Activated naive CD4-positive, alpha-beta T cell treated with anti-CD3 and anti-CD28 coated beads, Interleukin-2, amount 50 U/mL, for 16 hours (primary cell): ENCODE measurements around the gene RAB17.
"Not testable (repeated sequence)": the region's sequence is repeated elsewhere in the genome, so short reads cannot be mapped to it uniquely, and the experiment has no call there.

Source experiments
- DNase-seq: peaks from one replicate; pipeline ENCODE4 v3.0.0-alpha.2; 2020

RAB17 gene

DNA sequence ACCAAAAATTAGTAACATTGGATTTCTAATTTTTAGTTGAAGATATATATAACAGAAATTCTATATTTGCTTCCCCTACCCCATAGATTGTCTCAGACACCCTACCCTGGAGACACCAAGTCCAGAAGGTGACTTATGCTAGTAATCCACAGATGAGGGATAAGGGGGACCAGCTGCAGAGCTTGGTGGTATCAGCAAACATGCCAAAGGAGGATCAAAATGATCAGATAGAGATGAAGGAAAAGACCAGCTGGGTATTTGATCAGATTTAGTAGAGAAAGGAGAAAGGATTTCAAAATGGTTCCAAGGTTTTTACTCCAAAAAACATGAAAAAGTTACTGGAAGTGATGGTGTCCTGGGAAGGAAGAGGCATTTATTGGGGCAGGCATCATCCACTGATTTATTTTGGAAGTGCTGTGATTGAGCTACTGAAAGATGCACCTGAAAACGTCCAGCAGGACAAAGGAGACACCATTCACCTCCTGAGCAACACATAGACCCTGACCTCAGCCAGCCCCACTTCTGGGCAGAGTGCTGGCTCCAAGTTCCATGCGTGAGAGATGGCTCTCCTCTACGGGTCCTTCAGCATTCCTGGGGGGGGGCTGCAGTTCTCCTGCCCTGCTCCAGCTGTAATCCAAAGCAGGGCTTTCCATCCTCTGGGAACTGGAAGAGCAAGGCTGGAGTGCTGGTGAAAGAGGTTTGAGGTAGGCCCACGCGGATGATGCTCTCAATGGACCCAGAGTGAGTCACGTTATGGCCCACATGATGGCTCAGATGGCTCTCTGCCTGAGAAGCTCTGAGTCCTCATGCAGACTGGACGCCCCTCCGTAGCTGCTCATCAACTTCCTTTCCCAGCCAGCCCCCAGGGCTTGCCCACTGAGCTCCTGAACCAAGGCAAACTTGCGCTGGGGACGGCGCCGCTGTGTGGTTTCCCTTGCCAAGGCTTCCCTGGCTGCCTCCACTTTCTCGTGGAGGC lies 33.2 kb upstream of the RAB17 start:
- no peak for DNase-seq

DNA sequence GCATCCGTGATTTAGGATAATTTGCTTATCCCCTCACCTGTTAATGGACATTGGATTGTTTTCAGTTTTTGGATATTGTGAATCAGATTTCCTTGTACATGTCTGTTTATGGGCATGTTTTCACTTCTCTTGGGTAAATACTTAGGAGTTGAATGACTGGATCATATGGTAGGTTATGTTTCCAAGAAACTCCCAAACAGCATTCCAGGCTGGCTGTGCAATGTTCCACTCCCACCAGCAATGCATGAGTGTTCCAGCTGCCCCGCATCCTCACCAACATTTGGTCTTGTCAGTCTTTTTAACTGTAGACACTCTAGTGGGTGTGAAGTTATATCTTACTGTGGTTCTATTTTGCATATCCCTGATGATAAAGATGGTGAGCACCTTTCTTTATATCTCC lies 27.9 kb upstream of the RAB17 start:
- no peak for DNase-seq

DNA sequence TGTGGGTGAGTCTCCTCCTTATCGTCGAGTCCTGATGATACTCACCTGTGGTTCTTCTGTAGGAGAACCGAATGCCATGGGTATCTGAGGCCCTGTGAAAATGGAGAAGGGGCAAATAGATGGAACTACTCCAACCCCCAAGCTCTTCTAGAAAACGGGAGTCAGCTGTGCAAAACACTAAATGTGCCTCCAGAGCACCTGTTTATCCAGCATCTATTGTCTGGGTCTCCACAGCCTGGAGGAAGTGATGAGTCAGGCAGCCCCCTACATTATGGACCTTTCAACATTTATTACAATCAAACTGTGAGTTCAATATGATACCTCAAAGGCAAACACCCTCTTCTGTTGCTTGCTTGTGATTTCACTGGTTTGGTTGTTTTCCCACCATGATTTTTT lies 27.1 kb upstream of the RAB17 start:
- no peak for DNase-seq

DNA sequence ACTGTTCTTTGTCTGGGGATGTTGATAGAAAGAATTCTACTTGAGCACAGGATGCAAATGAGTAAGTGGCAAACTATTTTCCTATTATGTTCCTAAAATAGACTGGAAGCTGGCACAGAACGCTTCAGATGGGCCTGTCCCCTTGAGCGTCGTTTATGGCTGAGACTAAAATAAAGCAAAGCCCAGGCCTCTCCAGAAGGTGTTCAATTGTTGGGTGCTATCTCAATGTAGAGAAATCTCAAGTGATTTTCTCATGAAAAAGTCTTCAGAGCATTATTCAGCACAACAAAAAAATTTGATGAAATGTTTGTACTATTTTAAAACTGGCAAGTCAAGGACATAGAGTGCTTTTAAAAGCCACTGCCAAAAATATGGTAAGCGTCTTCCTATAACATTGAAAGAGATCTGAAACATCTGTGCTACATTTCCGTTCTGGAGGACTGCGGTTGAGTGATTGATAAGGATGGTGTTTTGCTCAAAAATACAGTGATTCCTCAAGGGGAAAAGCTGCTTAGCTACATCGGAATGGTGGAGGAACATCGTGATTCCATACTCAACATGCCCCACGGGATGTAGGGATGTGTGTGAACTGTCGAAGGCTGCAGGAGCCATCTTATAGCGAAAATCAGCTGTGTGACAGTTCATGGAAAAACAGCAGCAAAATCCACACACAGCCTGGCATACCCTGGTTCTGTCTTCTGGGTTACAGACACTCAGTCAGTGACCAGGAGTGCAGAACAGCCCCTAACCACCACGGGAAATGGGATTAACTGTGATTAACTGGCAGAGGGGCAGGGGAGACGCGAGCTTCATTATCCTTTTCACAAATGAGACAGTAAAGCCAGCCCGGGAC lies 26.4 kb upstream of the RAB17 start:
- no peak for DNase-seq

DNA sequence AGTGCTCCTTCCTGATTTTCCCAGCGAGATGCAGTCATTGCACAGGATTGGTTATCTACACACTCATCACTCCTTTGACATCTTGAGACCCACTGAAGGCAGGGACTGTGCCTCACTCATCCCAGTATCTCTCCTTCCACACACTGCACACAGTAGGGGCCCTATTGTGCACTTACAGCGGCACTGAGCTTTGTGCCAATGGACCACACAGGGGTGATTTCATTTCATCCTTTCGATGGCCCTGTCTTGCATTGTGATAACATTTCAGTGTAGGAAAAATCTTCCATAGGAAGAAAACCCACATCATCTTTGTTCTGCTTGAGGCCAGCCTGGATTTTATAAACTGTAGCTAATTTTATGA lies 25.8 kb upstream of the RAB17 start:
- no peak for DNase-seq

DNA sequence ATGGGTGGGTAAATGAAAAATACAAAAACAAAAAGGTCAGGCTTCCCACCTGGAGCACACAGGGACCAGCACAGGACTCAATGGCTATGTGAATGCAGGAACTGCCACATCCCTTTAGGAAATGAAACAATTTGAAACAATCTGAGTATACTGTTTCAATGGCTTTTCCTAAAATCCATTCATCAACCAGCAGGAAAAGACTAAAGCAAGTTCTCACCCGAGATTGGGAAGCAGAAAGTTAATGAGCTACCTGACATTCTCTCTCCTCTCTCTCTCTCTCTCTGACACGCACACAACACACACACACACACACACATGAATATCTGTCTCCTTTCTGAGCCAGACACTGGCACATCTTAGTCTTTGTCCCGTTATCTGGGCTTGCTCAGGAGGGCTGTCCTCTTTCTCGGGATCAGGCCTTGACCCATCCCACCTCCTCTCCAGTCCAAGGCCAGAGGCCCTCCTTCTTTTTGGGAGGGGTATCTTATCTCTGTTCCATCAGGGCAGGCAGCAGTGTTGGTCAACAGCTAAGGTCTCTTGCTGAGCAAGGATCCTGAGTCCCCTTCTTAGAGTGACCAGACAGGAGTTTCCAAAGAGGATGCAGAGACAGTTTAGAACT lies 25.2 kb upstream of the RAB17 start:
- DNase-seq: no peak

DNA sequence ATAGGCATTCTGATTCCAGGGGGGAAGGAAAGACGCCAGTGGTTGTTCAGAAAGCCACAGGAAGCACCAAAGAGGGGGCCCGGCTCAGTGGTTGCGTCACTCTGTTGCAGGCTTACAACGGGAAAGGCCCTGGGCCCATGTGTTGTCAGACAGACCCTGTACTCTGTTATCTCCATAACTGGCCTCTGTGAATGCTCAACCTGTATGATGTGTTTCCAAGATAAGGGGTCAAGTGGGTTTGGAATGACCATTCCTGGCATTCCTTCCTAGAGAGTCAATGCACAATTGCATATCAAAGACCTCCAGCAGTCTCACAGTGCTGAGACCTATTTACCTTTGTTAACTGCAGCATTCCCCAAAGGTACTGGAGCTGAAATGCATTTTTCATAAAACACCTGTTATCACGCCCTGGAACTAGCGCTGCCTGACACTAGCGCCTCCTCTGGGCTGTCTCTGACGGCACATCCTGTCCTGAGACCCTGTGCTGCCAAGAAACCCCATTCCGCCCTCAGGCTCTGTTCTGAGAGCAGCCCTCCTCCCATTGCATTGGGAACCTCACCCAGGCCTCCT lies 23.7 kb upstream of the RAB17 start:
- DNase-seq: no peak

DNA sequence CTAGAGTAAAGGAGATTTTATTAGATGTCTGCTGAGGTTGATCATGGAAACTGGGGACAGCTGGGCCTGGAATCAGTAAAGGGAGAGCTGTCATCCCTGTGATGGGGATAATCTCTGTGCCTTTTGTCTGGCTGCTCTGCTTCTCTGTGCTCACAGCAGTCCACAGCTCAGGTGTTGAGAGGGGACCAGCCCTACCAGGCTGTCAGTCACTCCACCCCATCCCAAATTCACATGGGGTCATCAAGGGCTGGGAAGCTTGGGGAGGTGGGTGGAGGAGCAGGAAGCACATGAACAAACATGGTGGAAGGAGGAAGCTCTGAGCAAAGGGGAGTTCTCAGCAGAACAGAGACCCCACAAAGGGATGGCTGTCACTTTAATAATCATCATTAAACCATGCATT lies 23.1 kb upstream of the RAB17 start:
- DNase-seq: no peak

DNA sequence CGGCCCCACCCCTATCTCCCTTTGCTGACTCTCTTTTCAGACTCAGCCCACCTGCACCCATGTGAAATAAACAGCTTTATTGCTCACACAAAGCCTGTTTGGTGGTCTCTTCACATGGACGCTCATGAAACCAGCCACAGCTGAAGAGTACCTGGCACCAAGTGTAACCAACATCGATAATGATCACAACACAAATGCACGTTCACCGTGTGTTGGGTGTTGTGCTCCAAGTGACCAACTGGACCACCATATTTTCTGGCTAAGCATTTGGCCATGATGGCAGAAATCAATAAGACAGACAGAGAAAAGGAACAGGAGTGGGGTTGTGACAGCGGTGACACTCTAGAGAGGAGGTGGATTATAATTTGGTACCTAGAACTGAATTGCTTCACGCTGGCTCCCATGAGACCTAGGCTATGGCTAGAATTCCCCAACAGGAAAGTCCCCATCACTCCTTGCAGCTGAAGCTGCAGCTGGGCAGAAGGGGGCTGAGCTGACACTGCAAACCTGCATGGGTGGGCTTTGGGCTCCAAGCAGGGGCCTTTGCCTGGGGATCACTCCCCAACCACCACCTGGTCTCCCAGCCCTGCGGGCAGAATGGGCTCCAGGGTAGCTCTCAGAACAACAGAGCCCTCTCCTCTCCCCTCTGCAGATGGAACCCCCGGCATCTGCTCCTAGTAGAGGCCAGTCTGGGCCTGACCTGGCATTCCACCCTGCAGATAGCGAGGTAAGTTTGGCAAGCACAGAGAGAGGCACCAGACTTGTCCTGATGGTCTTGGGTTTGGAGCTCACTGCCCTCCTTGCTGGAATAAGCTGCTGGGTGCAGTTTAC lies 22.2 kb upstream of the RAB17 start:
- DNase-seq: no peak

DNA sequence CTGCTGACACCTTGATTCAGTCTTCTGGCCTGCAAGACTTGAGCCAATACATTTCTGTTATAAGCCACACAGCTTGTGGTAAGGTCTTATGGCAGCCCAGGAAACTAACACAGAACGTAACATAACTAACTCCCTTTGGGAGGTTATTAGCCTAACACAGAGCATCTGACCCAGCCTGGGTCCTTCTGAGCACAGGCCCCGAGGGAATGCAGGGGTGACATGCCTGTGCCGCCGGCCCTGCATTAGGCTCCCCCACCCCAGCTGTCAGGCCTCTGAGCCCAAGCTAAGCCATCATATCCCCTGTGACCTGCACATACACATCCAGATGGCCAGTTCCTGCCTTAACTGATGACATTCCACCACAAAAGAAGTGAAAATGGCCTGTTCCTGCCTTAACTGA lies 16.0 kb upstream of the RAB17 start:
- DNase-seq: not testable (repeated sequence)

DNA sequence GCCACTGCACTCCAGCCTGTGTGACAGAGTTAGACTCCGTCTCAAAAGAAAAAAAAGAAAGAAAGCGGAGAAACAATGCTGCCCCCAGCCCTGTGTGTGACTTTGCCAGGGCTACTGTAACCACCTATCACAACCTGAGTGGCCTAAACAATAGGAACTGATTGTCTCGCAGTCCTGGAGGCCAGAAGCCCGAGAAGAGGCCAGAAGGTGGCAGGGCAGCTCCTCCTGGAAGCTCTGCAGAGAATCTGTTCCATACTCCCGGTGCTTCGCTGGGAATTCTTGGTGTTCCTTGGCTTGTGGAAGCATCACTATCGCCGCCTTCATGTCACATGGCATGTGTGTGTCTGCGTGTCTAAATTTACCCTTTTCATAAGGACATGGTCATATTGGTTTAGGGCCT lies 14.4 kb upstream of the RAB17 start:
- DNase-seq: no peak

DNA sequence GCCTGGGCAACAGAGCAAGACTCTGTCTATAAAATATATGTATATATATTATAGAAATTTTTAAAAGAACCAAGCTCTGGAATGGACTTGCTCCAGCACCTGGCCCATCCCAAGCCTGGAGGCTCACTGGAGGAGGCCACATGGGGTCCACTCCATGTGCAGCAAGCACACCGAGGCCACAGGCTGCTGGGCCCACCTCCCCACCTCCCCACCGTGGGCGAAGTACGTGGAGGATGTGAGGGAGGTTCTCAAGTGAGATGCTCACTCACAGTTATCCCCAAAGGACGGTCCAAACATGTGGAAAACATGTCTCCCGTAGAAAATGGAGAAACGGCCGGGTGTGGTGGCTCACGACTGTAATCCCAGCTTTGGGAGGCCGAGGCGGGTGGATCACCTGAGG lies 13.9 kb upstream of the RAB17 start:
- DNase-seq: no peak

DNA sequence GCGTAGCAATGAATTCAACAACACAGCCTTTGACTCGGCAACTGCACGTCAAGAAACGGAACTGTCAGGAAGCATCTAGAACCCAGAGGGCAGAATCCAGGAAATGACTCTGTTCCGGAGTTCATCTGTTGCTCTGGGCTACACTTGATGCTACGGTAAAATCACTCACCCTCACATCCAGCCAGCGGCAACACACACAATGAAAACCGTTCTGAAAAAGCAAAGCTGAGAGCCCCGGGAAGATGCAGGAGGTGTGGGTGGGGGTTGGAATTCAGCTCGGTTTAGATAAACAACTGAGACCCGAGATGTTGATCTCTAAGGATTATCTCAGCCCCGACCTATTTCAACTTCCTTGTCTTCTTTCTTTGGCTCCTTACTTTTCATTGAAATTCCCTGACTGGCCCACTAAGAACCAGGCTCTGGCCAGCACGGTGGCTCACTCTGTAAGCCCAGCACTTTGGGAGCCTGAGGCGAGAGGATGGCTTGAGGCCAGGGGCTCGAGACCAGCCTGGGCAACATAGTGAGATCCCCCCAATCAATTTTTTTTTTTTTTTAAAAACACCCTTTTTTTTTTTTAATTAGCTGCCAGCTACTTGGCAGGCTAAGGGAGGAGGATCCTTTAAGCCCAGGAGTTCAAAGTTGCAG lies 13.3 kb upstream of the RAB17 start:
- DNase-seq: no peak

DNA sequence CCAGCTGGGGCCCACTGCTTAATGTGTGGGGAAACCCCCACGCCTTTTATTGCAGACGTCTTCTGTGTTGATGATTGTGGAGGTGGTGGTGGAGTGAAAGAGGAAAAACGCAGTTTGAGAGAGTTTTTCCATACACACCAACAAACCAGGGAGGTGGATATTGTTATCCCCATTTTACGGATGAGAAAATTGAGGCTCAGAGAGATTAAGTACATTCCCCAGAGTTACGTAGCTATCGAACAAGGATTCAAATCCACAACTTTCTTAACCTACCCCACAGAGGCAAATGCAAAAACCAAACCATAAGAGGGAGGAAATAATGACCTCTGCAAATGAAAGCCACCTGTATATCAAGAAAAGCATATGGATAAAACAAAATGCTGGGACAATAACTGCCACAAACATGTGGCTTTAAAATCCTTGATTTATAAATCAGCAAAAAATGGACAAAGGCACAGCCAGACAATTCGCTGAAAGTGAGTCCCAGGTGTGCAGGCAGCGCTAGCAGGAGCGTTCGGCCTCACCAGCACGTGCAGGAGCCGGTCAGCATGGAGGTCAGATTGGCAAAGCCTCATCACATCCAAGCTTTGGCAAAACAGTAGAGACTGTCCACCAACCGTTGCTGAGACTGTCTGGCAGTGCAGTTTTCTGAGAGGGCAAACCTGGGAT lies 12.6 kb upstream of the RAB17 start:
- no peak for DNase-seq

DNA sequence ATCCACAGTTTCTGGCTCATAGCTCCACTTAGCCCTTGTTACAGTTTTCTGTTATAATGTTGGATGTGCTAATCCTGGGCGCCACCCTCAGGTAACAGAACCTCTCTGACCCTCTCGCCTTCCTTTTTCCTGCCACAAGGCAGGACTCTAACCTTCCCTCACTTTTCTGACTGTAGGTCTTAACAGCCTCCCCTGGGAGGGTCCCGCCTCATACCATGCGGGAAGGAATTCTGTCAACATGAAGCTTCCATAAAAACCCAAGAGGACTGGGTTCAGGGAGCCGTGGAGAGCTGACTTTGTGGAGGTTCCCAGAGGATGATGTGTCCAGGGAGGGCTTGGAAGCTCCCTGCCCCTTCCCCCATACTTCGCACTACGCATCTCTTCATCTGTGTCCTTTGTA lies 11.9 kb upstream of the RAB17 start:
- no peak for DNase-seq

DNA sequence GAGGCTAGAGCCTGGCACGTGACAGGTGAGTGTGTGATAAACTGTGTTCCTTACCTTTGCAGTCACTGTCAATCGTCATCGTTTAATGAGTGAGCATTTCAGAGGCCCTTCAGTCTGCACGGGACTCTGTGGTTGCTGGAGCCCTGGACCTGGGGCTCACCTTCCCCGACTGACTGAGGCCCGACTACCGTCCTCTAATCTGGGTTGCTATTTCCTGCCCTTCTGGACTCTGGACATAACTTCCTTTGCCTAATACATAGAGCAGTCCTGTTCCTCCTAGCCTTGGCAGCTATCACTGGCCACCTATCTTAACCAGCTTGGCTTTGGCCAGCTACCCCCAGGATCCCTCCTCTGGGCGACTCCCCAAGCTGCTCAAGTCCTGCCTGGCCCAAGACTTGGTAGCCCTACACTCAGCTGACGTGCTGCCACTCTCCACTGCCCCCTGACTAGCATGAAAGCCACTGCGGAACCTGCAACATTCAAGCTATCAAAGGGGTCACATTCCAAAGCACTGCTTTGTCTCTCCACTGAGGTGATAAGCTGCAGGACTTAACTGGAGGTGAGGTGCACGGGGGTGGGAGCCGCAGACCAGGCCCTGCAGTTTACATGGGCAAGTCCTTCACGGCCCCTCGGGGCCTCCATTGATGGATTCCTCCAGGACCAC lies 11.1 kb upstream of the RAB17 start:
- DNase-seq: no peak

DNA sequence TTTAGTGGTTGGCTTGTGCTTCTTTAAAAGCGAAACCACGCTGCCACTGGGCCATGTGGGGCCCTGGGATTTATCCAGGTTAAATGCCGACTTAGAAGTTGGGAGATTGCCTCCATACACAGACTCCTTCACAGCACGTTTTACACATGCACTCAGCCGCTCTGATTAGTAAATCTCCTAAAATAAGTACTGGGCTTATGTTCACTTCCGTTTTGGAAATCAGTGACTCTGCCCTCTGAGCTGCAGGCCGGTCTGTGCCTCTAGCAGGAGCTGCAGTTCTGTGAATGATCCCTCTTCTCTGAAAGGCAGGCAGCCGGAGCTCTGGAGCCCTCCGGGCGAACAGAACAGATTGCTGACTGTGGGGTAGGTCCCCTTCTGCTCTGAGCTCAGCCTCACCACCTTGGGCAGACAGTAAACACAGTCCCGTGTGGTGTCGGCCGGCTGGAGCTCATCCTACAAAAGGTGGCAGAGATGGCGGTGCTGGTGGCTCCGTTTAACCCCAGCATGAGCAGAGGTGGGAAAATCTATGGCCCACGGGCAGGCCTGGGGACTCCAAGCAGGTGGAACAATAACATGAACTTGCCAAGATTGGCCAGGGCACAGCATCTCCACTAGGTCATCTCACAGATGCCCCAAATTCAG lies 9.8 kb upstream of the RAB17 start:
- no peak for DNase-seq

DNA sequence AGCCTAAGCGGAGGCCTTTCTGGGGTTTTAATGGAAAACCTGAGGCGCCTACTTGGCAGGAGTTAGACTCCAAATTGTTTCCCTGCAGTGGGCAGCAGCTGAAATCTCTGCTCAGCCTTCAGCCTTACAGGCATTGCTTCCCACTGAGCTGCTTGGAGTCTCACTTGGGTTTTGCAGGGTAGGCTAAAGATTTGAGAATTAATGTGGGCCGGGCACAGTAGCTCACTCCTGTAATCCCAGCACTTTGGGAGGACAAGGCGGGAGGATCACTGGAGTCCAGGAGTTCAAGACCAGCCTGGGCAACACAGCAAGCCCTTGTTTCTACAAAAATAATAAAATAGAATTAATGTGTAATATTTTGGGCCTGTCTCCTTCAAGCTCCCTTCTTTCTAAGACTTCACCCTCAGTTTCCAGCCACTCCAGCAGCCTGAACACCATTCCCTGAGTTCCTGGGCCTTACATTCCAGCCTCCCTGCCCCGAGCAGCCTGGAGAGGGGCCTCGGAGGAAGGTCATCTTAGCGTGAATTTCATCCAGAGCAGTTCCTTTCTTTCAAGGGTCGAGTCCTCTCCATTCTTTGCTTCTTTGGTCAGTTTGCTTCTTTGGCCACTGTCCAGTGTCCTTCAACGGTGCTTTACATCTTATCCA lies 9.1 kb upstream of the RAB17 start:
- no peak for DNase-seq

DNA sequence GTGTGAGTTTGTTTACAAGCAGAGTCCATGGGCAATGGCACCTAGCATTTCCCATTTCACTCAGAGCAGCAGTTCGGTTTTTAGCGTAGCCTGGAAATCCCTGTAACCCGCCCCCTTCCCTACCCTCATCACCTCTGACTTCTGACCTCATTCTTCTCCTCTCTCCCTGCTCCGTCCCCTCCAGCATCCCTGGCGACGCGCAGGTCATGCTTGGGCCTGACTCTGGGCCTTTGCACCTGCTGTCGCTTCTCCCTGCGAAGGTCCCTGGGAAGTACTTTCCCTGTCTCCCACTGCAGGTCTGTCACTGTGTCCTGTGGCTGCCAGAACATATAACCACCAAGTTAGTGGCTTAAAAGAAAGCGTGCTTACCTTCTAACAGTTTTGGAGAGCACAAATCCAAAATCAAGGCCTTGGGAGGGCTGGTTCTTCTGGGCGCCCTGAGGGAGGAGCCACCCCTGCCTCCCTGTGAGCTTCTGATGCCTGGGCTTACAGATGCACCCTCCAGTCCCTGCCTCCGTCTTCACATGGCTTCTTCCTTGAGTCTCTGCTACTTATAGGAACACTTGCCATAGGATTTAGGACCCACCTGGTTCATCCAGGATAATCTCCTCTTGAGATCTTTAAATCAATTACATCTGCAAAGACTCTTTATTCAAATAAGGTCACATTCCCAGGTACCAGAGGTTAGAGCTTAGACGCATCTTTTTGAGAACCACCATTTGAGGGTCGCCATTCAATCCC lies 8.1 kb upstream of the RAB17 start:
- DNase-seq: no peak
